Epithelial cell of proximal tubule (primary cell): ENCODE measurements around the gene HESX1. TPM values are rescaled to one million over a fixed set of nuclear protein-coding genes. Genes with fewer than 3 reads are reported as not detected.

Source experiments
- DNase-seq: peaks from one replicate; pipeline ENCODE4 v3.0.0-alpha.2; 2011; ENCODE audit warnings: low read depth
- H3K4me3 ChIP-seq: 2 replicates; pipeline ENCODE4 v1.5.1; 2011; ENCODE audit warnings: low read depth, mild to moderate bottlenecking, low read length
- CTCF ChIP-seq: conservative IDR thresholded peaks from 2 replicates; pipeline ENCODE4 v1.5.1; 2012; ENCODE audit warnings: low read depth, mild to moderate bottlenecking, low read length
- total RNA-seq: library from RNA; depleted of rRNA; stranded (reverse); fragments of >200 nt; gene quantifications from 2 replicates; pipeline ENCODE4 v1.2.3, GENCODE V29; 2015

The HESX1 gene
- total RNA-seq: 0.14 TPM in 1 of 2 replicates, not detected in the other

GRCh38 chr3:57199895-57200297 is at the start of gene HESX1:
Gene HESX1, minus strand, starts transcription at chr3:57199978. Its CDS starts 60 bp downstream, at chr3:57199918.
- no peak within 1 kb of the TSS for H3K4me3 ChIP-seq
- no peak for TF ChIP-seq CTCF
- DNase-seq: no peak

- TF ChIP-seq CTCF: no peak
- no peak overlapping the region for H3K4me3 ChIP-seq
- DNase-seq: no peak
These were observed 45.2 kb upstream of the HESX1 start for GRCh38 chr3:57244946-57245345.

GRCh38 chr3:57234613-57235575 is 35.1 kb upstream of the HESX1 start:
- DNase-seq: no peak
- no peak for TF ChIP-seq CTCF
- H3K4me3 ChIP-seq: no peak overlapping the region

GRCh38 chr3:57233799-57234198 is 34.0 kb upstream of the HESX1 start:
- H3K4me3 ChIP-seq: no peak overlapping the region
- no peak for DNase-seq
- TF ChIP-seq CTCF: no peak

- no peak for TF ChIP-seq CTCF
- no peak overlapping the region for H3K4me3 ChIP-seq
- no peak for DNase-seq
These were observed 30.2 kb upstream of the HESX1 start for GRCh38 chr3:57230006-57230405.

GRCh38 chr3:57227930-57228751 is 28.4 kb upstream of the HESX1 start:
- no peak for TF ChIP-seq CTCF
- no peak for DNase-seq
- peak overlapping the region; percentile 92 for H3K4me3 ChIP-seq
